Peyer's patch (tissue), 4 donors: ENCODE results near the gene DLGAP1. TPM values are rescaled to one million over a fixed set of nuclear protein-coding genes. Genes with fewer than 3 reads are reported as not detected.

Experiments used
- DNase-seq, 3 donors: peaks; one replicate each; pipeline ENCODE4 v3.0.0-alpha.2; 2017 to 2019
- H3K27ac ChIP-seq, 4 donors: fragments of 200-600 bp; sonication (generic); one replicate each; pipeline ENCODE4 v1.5.1; 2016 to 2019
- H3K27me3 ChIP-seq, 2 donors: fragments of 200-600 bp; sonication (generic); one replicate each; pipeline ENCODE4 v1.5.1; 2019
- H3K36me3 ChIP-seq, 3 donors: fragments of 200-600 bp; sonication (generic); one replicate each; pipeline ENCODE4 v1.5.1; 2016 to 2019
- H3K4me1 ChIP-seq, 4 donors: fragments of 200-600 bp; sonication (generic); one replicate each; pipeline ENCODE4 v1.5.1; 2016 to 2019
- H3K4me3 ChIP-seq, 4 donors: fragments of 200-600 bp; sonication (generic); 1 replicate in 3 of 4; 2 replicates in 1 of 4; pipeline ENCODE4 v1.5.1; 2016 to 2019; ENCODE audit warnings: mild to moderate bottlenecking in 1 of 4
- H3K9me3 ChIP-seq, 4 donors: fragments of 200-600 bp; sonication (generic); one replicate each; pipeline ENCODE4 v1.5.1; 2016 to 2019; ENCODE audit warnings: mild to moderate bottlenecking in 1 of 4
- POLR2A ChIP-seq, 2 donors: fragments of 450-650 bp; IDR thresholded peaks; one replicate each; pipeline ENCODE4 v1.5.1; 2017; ENCODE audit warnings: antibody characterized with exemption in 2 of 2, mild to moderate bottlenecking in 2 of 2, moderate library complexity in 2 of 2
- total RNA-seq, 4 donors: library from RNA; depleted of rRNA; stranded (reverse); fragments of >200 nt; gene quantifications; one replicate each; pipeline ENCODE4 v1.1.0, GENCODE V29; 2016
- TF ChIP-seq, protein P1 (sequence below), 6 experiments: fragments of 450-650 bp in 4 of 6; fragments of 200-600 bp in 2 of 6; sonication (generic) in 1 of 6; IDR thresholded peaks; one replicate each; pipeline ENCODE4 v1.5.1; 2017 to 2019; ENCODE audit warnings: antibody characterized with exemption in 6 of 6, mild to moderate bottlenecking in 3 of 6, moderate library complexity in 1 of 6

The DLGAP1 gene
- total RNA-seq, 4 donors from 2014 or later: 0.53 to 4.1 (median 2.1) TPM

- Histone ChIP-seq H3K9me3 (no peaks in the 10 kb centered on the region), H3K4me1 (peaks cover 0 to 28% (median 2%) of the 10 kb centered on the region in 4 donors), H3K27me3 (no peaks in the 10 kb centered on the region), H3K36me3 (no peaks in the 10 kb centered on the region), H3K4me3 (peak overlapping the region; percentile 65 to 76 (median 71)), H3K27ac (peak overlapping the region; percentile 97 to 98 (median 97))
- DNase-seq: peak; percentile 90 to 98 (median 95)
- TF ChIP-seq POLR2A (IDR thresholded peaks at IDR 0.05): peak; percentile 85 to 96
- TF ChIP-seq, protein P1, sequence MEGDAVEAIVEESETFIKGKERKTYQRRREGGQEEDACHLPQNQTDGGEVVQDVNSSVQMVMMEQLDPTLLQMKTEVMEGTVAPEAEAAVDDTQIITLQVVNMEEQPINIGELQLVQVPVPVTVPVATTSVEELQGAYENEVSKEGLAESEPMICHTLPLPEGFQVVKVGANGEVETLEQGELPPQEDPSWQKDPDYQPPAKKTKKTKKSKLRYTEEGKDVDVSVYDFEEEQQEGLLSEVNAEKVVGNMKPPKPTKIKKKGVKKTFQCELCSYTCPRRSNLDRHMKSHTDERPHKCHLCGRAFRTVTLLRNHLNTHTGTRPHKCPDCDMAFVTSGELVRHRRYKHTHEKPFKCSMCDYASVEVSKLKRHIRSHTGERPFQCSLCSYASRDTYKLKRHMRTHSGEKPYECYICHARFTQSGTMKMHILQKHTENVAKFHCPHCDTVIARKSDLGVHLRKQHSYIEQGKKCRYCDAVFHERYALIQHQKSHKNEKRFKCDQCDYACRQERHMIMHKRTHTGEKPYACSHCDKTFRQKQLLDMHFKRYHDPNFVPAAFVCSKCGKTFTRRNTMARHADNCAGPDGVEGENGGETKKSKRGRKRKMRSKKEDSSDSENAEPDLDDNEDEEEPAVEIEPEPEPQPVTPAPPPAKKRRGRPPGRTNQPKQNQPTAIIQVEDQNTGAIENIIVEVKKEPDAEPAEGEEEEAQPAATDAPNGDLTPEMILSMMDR (IDR thresholded peaks at IDR 0.05): peak in 1 of 6 experiments; percentile 21
Measured at GRCh38 chr18:3451183-3451988, 1003.7 kb downstream of the DLGAP1 start.

DNA sequence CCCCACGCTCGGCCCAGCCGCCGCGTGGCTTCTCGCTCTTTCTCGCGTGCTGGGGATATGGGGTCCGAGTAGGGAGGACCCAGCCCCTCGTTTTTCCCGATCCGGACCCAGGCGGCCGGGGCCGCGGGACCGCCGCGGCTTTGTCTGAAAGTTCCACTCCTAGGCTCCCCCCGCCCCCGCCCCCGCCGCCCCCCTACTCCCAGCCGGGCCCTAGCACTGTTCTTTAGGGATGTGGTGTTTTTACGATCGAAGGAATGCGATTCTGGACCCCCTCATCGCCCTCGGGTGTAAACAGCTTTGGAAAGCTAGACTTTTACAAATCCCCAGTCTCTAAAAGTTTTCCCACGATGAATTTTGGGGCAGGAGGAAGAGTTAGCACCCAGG is 1004.3 kb downstream of the DLGAP1 start:
- Histone ChIP-seq H3K4me3 (peak overlapping the region; percentile 65 to 76 (median 71)), H3K4me1 (peaks cover 0 to 25% (median 2%) of the 10 kb centered on the region in 4 donors), H3K27ac (peak overlapping the region; percentile 97 to 98 (median 97))

GRCh38 chr18:3450012-3450798 is 1004.9 kb downstream of the DLGAP1 start, which contains the start of gene TGIF1:
Gene TGIF1, plus strand, starts transcription at chr18:3450172. Its CDS starts 318 bp downstream, at chr18:3450490.
- peak within 1 kb of the TSS; percentile 65 to 76 (median 71) for H3K4me3 ChIP-seq
- peak within 1 kb of the TSS; percentile 97 to 98 (median 97) for H3K27ac ChIP-seq
- TF ChIP-seq, protein P1 (IDR thresholded peaks at IDR 0.05): no peak
- peak; percentile 73 to 85 for TF ChIP-seq POLR2A (IDR thresholded peaks at IDR 0.05)
- DNase-seq: peak; percentile 76 to 88 (median 88)
- no peaks in the 10 kb centered on the region for H3K27me3 ChIP-seq
- no peaks in the 10 kb centered on the region for H3K9me3 ChIP-seq
- H3K4me1 ChIP-seq: peaks cover 0 to 19% (median 2%) of the 10 kb centered on the region in 4 donors
- H3K36me3 ChIP-seq: no peaks in the 10 kb centered on the region

More for the DNA sequence above, 1004.3 kb downstream of the DLGAP1 start:
- TF ChIP-seq, protein P1 (IDR thresholded peaks at IDR 0.05): no peak
- TF ChIP-seq POLR2A (IDR thresholded peaks at IDR 0.05): no peak
- DNase-seq: no peak
- Histone ChIP-seq H3K27me3 (no peaks in the 10 kb centered on the region), H3K9me3 (no peaks in the 10 kb centered on the region), H3K36me3 (no peaks in the 10 kb centered on the region)

- no peaks in the 10 kb centered on the region for H3K9me3 ChIP-seq
- DNase-seq: peak in 1 of 3 donors; percentile 78
- H3K27ac ChIP-seq: peak overlapping the region; percentile 97 to 98 (median 97)
- H3K4me1 ChIP-seq: peaks cover 0 to 13% (median 2%) of the 10 kb centered on the region in 4 donors
- H3K36me3 ChIP-seq: no peaks in the 10 kb centered on the region
- peak overlapping the region; percentile 65 to 76 (median 71) for H3K4me3 ChIP-seq
- TF ChIP-seq, protein P1 (IDR thresholded peaks at IDR 0.05): no peak
- no peak for TF ChIP-seq POLR2A (IDR thresholded peaks at IDR 0.05)
- no peaks in the 10 kb centered on the region for H3K27me3 ChIP-seq
Measured at GRCh38 chr18:3449512-3450011, 1005.5 kb downstream of the DLGAP1 start.

DNA sequence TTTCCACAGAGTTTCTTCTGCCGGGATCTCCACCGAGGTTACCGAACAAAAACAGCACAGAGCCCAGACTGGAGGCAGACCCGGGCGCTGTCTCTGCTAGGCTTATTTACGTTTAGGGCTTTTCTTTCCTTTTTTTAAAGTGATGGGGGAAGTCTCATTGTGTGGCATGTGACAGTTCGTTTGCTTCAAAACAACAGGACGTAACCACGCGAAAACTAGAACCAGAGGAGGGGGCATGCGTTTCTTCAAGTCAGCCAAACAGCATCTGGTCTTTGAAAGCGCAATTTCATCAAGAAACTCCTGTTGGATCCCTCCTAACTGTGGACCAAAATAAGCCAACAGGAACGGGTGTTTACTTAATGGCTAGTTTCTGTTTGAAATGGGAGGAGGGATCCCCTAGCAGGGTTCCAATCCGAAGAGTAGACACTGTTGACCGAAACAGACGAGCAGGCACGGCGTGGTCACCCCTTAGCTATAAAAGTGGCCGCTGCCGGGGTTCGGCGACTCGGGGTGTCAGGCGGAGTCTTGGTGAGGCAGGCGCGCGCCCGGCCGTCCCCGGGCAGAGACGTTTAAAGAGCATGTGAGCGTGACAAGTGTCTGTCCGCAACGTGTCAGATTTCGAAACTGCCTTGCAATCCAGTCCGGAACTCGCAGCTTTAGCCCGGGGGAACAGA is 1006.1 kb downstream of the DLGAP1 start:
- Histone ChIP-seq H3K4me1 (peaks cover 0 to 13% (median 2%) of the 10 kb centered on the region in 4 donors), H3K4me3 (peak overlapping the region; percentile 65 to 76 (median 71)), H3K36me3 (no peaks in the 10 kb centered on the region), H3K27me3 (no peaks in the 10 kb centered on the region), H3K27ac (peak overlapping the region; percentile 97 to 98 (median 97)), H3K9me3 (no peaks in the 10 kb centered on the region)
- TF ChIP-seq, protein P1 (IDR thresholded peaks at IDR 0.05): no peak
- peak; percentile 78 to 83 for TF ChIP-seq POLR2A (IDR thresholded peaks at IDR 0.05)
- peak; percentile 86 to 95 (median 90) for DNase-seq
